HL-60/S4 treated with retinoic acid at 250 ng/mL for 4 days and 3 days (cell line): ENCODE results near the gene ADAMTS9.
"Not testable (repeated sequence)": the region's sequence is repeated elsewhere in the genome, so short reads cannot be mapped to it uniquely, and the experiment has no call there.

Experiments
- in situ Hi-C: fragments of 300-500 bp; cut with MboI; formaldehyde crosslinking; loops from 2 replicates; pipeline ENCODE4 v1.7.0; 2022; ENCODE audit warnings: low sequenced_read_pairs

Gene ADAMTS9

DNA sequence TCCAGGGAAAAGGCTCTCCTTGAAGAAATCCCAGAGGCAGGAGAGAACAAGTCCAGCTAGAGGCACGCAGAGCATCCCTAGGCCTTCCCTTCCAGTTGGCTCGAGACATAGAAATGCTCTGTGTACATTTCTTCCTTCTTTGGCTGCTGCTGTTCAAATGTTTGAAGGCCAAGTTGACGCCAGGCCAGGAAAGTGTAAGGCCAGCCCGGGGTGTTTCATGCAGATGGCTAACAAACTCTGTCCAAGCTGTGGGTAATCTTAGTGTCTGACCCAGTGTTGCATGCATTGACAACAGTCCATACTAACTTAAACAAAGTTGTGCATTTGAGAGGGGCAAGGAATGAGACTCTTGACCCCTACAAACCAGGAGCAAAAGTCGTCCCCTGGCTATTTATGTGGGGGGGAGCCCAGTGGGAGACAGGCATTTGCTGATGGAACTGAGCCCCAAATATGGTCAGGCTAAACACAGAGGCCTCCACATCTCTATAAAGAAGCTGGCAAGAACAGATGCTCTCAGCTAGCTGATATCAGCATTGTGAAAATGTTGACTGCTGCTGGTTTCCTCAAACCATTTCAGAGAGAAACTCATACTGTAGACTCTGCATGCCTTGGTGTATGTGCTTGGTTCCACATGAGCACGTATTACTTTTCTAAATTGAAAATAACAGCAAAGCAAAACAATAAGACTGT lies 139.5 kb downstream of the ADAMTS9 start:
- in situ Hi-C loops, result no loop called here

DNA sequence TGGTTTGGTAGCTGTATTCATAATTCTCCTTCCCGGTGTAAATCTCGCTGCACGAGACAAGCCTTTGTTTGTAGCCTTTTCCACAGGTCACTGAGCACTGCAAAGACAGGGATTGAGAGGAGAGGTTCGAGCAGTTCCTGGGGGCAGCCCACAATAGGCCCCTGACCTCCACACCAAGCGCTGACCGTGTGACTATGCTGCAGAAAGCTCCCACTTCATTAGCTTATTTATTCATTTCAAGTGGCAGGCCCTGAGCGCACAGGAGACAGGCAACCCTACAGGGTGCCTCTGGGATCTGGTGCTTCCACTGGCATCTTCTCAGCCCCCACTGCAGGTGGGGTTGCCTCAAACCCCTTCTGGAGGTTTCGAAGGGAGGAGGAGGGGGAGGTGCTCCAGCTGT lies 140.9 kb downstream of the ADAMTS9 start:
- in situ Hi-C loops, result no loop called here

DNA sequence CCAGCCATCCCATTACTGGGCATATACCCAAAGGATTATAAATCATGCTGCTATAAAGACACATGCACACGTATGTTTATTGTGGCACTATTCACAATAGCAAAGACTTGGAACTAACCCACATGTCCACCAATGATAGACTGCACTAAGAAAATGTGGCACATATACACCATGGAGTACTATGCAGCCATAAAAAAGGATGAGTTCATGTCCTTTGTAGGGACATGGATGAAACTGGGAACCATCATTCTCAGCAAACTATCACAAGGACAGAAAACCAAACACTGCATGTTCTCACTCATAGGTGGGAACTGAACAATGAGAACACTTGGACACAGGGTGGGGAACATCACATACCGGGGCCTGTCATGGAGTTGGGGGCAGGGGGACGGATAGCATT lies 142.6 kb downstream of the ADAMTS9 start:
- in situ Hi-C loops, result not testable (repeated sequence)

DNA sequence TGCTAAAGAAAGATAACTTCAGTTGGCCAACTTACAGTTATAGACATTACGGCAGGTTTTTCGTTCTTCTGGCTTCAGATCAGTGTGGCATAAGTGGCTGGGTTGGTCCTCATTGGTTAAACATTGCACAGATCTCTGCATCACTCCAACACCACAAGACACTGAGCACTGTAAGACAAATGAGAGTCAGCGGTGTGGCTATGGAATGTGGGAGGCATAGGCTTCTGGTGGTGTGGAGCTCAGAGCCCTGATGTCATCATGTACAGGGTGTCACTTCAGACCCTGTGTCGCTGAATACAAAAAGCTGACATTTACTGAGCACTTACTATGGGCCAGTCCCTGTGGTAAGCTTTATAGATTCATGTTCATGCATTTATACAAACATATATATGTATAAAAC lies 146.0 kb downstream of the ADAMTS9 start:
- in situ Hi-C loops, result no loop called here

DNA sequence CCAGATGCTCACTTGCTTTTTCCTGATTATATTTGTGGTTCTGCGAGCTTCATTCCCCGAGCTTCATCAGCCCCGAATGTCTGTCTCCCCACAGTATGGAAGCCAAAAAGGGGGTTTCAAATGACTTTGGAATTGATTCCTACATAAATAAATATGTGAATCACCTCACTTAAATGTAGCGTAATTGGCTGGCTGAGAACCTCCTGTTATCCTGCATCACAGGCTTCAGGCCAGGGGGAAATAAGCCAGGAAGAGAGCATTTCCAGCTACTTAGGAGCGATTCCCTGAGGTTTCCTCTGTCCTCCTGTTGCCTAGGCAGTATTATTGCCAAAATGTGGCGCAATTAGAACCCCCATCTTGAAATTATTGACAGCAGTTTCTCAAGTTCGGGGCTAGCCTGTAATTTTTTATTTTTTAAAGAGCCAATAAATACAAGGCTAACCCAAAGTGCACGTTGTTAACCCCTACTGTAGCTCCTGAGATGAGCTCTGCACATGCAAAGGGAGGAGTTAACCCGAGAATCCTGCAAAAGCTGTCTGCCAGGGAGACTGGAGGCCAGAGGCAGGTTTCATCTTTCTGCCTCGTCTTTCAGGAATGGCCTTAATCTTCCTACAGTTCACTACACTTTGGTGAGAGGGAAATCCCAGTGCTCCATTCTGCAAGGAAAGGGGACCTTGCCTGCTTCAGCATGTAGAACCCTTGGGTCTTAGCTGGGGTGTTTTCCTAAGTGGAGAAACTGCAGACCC lies 148.2 kb downstream of the ADAMTS9 start:
- in situ Hi-C loops, result no loop called here

DNA sequence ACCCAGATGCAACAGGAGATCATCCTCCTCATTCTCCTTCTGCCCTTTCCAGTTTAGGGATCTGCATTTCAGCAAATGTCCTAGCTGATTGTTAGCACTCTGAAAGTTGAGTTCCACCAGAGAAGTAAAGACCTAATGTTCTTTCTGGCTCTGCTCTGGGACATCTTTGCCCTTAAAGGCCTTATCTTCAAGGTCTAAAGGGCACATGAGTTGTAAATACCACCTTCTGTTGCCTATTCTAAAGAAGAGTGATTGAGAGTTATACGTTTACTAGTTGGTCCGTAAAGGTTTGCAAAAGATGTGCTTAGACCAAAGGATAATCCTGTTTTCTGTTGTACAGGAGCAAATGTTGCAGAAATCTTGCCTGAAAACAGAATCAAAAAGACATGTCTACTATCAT lies 151.6 kb downstream of the ADAMTS9 start:
- in situ Hi-C loops, result no loop called here

DNA sequence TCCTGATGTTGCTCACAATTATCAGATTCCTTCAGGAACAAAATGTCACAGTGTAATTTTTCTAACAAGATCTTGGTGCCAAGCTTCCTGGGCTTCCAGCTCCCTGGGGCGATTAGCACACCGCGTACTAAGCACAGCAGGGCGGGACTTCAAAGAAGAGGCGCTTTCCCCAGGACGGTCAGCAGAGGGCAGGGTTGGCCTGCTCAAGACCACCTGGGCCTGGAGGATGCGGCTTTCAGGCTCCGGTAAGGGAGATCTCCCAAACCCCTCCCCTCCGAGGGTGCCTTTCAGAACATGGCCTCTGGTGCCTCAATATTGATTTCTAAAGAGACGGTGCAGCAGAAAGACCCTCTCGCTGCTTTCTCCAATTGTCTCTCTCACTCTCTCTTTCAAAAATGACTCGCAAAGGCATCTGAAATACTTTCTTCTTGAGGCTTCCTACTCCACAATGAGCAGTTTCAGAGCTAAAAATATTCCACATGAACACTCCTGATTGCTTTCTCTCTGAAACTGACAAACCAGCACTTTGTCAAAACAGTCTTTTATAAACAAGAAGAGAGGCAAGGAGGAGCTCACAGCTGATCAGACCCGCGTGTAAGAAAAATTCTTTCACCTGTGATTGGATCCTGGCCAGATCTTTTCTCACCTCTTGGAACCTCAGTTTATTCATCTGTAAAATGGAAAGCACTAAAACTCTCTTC lies 154.0 kb downstream of the ADAMTS9 start:
- in situ Hi-C loops, result no loop called here

DNA sequence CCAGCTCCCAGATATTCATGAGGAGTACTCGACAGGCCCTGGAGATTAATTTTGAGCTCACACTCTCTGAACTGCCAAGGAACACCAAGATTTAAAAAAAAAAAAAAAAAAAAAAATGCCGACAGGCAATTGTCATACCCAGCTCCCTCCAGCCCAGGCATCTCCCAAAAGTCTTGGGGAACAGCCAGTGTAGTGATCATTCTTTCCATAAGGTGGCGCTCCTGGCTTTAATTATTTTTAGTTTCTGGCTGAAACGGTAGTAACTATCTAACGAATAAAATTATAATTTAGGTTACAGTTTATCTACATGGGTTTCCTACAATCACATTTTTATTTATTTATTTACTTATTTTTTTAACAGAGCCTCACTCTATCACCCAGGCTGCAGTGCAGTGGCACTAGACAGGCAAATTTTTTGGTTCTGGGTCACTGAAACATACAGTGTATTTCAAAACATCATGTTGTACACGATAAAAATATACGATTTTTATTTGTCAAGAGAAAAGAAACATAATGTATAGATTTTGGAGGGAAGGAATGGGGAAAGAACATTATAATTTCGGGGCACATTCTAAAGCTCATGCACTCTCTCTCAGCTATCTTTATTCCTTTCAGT lies 157.3 kb downstream of the ADAMTS9 start:
- in situ Hi-C loops, result no loop called here

DNA sequence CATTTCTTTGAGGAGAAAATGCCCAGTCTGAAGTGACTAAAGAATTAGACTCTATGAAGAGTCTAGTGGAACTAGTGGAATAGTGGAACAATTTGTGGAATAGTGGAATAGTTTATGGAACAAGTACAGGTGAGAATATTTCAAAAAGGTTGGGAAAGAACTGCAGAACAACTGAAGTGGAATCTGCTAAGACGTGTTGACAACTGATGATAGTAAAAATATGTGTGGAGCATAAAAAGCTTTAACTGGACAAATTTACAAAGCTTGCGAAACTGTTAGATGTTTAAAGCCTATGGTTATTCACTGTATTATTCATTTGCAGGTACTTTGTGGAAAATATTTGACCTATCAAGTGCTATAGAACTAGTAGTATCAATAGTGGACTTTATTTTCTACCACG lies 164.5 kb downstream of the ADAMTS9 start:
- in situ Hi-C loops, result no loop called here

DNA sequence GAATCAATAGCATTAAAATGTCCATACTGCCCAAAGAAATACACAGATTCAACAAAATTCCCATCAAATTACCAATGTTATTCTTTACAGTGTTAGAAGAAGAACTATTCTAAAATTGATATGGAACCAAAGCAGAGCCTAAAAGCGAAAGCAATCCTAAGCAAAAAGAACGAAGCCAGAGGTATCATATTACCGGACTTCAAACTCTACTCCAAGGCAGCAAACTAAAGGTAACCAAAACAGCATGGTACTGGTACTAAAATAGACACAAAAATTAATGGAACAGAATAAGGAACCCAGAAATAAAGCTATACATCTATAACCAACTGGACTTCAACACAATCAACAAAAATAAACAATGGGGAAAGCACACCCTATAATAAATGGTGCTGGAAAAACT lies 167.5 kb downstream of the ADAMTS9 start:
- in situ Hi-C loops, result no loop called here

DNA sequence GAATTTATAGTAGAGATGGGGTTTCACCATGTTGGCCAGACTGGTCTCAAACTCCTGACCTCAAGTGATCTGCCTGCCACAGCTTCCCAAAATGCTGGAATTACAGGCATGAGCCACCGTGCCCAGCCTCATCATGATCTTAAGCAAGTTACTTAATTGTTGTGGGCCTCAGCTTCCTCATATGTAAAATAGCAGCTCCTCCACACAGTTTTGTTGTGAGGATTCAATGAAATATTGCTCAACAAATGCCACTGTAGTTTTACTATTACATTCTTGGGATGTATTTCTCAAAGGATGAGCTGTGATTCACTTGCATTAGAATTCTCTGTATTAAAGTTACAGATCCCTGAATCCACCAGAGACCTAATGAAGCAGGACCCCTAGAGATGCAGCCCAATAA lies 168.8 kb downstream of the ADAMTS9 start:
- in situ Hi-C loops, result no loop called here

DNA sequence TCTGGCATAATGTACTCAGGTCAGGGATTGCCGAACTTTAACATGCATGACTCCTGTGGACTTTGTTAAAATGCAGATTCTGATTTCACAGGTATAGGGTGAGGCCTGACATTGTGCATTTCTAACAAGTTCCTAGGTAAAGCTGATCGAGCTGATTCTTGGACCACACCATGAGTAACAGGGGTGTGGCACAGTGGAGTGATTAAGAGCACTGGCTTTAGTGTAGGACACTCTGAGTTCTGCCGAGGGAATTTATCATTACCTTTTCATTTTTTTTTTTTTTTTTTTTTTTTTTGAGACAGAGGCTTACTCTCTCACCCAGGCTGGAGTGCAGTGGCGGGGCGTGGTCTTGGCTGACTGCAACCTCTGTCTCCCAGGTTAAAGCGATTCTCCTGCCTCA lies 169.3 kb downstream of the ADAMTS9 start:
- in situ Hi-C loops, result no loop called here

DNA sequence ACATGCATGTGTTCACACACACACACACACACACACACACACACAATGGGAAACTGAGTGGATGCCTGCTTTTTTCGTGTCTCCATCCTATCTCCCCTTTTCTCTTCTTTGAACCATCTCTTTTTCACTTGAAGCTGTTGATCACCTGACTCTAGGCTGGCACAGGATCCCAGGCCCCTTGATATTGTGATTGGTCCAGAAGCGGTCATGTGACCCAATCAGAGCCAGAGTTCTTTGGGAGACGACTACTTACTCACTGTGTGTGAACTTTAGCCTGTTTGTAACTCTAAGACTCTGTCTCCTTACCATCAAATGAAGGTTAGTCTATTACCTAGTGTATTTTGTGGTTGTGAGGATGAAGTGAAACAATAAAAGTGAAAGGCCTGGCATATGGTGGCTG lies 172.9 kb downstream of the ADAMTS9 start:
- in situ Hi-C loops, result no loop called here

DNA sequence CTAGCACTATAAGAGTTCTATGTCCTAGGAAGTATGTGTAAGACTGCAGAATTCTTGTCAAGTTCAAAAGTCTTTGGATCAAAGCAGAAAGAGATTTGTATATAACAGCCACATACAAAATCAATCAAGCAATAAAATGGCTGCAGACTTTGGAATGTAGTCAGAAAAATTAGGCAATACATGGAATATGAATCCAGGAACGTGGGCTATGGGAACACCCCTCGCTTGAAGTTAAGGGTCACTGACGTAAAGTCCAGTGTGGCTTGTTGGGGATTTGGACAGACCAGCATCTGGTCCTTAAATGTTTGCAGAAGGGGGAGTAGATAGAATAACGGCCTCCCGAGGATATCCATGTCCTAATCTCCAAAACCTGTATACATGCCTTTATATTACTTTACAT lies 178.6 kb downstream of the ADAMTS9 start:
- in situ Hi-C loops, result no loop called here

DNA sequence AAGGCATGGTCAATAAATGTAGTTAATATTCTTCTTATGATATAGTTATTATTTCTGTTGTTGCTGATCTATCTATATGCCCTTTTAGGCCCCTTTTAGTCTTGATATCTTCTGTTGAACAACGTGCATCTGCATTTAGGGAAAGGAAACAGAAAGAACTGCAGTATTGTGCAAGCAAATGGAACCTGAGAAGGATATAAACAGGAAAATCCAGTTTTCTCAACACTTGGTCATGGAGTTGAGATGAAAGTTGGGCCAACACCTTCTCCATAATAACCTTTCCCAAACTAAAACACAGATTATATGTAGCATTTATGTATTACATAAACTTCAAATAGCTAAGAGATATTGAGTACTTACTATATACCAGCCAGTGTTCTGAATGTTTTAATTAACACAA lies 179.7 kb downstream of the ADAMTS9 start:
- in situ Hi-C loops, result no loop called here

DNA sequence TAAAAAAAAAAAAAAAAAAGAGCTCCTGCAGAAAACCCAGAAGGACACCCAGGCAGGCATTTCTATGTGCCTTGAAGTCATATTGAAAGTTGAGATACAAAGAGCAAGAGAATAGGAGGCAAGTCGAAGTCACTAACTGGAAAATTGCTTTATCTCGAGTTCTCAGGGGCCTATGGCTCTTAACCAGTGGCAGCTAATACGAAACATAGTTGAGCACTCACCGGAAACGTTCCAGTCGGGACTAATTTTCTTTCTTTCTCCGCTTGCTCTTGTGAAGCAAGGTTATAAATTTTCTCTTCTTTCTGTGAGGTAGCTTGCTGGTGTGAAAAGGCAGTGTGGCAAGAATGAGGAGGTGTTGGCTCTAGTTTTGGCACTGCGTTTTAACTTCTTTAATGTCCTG lies 181.5 kb downstream of the ADAMTS9 start:
- in situ Hi-C loops, result no loop called here

DNA sequence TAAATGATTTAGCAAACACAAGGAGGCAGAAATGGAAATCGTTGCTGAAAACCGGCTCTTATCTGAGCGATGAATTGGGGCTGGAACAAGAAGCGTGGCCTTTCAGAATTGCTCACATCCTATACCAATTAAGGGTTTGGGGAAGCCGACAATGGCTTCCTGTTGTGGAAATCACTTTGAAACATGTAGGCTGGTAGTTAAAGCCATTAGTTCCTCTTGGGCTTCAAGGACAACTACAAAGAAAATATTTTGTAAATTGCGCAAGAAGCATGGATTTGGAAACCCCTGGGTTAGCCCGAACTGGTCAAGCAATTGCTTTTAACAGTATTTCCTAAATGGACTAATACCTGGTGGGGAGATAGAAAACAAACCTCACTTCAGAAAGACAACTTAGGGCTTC lies 182.4 kb downstream of the ADAMTS9 start:
- in situ Hi-C loops, result no loop called here

DNA sequence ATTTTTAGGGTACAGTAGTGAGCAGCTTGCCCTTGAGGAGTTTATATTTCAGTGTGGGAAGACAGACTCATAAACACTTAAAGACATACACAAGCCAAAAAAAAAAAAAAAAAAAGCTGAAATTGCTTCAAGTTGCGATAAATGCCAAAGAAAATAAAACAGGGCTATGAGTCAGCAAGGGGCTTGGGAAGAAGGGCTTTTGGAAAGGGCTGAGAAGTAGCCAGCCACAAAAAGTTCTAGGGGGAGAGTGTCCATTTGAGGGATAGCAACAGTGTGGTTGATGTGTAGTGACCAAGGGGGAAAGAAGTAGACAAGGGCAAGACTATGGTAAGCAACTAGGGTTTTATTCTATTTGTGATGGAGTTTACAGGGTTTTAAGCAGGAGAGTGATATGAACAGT lies 185.5 kb downstream of the ADAMTS9 start:
- in situ Hi-C loops, result no loop called here

DNA sequence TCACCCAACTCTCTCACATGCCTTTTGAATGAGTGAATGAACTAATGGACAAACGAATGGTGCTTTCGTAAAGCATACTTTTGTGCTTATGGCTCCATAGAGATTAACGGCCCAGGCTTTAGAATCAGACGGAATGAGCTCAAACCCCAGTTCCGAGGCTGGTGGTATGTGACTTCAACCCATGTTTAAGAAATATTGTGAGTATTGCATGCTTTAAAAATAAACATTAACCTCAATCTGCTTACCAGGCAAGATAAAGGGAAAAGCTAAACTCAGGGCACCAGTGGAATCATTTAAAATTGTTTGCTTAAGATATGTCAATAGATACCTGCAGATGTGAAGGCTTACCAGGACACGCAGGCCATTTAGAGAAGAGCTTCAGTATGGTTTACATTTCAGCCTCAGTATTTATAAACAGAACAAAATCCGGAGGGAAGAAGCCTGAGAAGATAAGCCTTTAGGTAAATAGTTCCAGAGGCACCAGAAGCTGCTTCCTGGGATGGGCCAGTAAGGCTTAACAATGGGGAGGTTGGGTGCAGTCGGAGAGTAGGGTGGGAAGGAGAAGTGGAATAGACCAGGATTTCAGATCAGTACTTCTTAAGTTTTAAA lies 186.4 kb downstream of the ADAMTS9 start:
- in situ Hi-C loops, result no loop called here

DNA sequence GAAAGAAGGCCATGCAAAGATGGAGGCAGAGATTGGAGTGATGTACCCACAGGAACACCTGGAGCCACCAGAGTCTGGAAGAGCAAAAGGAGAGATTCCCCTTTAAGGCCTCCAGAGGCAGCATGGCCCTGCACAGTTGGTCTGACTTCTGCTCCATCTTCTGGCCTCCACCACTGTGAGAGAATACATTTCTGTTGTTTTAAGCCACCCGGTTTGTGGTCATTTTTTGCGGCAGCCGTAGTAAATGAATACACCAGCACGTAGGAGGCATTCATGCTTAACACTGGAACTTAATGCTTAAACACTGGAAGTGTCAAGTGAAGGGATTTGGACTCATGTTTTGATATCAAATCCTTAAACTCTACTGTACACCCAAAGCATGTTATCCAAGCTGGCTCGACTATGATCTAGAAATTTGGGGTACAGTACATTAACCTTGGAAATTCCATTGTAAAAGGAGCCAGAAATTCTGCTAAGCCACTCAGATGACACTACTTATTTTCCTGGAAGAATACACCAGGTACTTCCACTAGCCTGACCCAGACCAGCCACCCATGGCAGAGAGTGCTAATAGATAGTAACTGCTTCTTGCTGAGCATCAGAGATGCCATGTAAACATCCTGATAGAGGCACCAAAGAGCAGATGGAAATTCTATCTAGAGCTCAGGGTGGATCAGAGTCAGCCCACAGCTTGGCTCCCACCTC lies 190.9 kb downstream of the ADAMTS9 start:
- in situ Hi-C loops, result no loop called here
